ENCODE measurements around the gene PDLIM1.
A peak's percentile ranks its signal among the peaks of the same experiment; 100 is the strongest.

The PDLIM1 gene

DNA sequence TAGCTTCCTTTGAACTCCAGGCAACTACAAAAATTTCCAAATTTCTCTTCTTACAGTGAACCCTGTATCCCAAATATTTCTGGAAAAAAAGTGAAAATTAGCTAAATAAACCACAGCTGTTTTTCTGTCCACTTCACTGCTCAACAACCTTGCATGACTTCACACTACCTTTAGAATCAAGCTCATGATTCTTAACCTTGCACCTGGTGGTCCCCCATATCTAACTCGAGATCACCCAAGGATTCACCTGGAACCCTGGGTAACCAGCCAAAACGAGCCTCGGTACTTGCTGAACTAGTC lies 47.5 kb downstream of the PDLIM1 start:
- TF ChIP-seq ZFP3 (CRISPR knock-in tag; IDR thresholded peaks at IDR 0.05) (no peak), OSR1 (CRISPR knock-in tag; IDR thresholded peaks at IDR 0.05) (no peak), ZC3H10 (CRISPR knock-in tag; IDR thresholded peaks at IDR 0.05) (no peak), SNAI2 (CRISPR knock-in tag; IDR thresholded peaks at IDR 0.05) (no peak), TOX (CRISPR knock-in tag; IDR thresholded peaks at IDR 0.05; ENCODE audit: borderline replicate concordance) (no peak), ISL1 (CRISPR knock-in tag; IDR thresholded peaks at IDR 0.05) (no peak), TCF4 (CRISPR knock-in tag; IDR thresholded peaks at IDR 0.05; ENCODE audit: borderline replicate concordance) (no peak), ZNF565 (CRISPR knock-in tag; conservative IDR thresholded peaks at IDR 0.05; ENCODE audit: low read depth) (no peak), CSDC2 (CRISPR knock-in tag; IDR thresholded peaks at IDR 0.05) (no peak), ESRRG (CRISPR knock-in tag; IDR thresholded peaks at IDR 0.05) (no peak), ZNF70 (CRISPR knock-in tag; IDR thresholded peaks at IDR 0.05) (no peak), ARNTL (CRISPR knock-in tag; IDR thresholded peaks at IDR 0.05; ENCODE audit: borderline replicate concordance, low read depth) (no peak), RARB (CRISPR knock-in tag; IDR thresholded peaks at IDR 0.05) (no peak), PATZ1 (CRISPR knock-in tag; IDR thresholded peaks at IDR 0.05; ENCODE audit: borderline replicate concordance) (no peak), ZFP30 (CRISPR knock-in tag; IDR thresholded peaks at IDR 0.05) (no peak)
- TF ChIP-seq, protein P1, sequence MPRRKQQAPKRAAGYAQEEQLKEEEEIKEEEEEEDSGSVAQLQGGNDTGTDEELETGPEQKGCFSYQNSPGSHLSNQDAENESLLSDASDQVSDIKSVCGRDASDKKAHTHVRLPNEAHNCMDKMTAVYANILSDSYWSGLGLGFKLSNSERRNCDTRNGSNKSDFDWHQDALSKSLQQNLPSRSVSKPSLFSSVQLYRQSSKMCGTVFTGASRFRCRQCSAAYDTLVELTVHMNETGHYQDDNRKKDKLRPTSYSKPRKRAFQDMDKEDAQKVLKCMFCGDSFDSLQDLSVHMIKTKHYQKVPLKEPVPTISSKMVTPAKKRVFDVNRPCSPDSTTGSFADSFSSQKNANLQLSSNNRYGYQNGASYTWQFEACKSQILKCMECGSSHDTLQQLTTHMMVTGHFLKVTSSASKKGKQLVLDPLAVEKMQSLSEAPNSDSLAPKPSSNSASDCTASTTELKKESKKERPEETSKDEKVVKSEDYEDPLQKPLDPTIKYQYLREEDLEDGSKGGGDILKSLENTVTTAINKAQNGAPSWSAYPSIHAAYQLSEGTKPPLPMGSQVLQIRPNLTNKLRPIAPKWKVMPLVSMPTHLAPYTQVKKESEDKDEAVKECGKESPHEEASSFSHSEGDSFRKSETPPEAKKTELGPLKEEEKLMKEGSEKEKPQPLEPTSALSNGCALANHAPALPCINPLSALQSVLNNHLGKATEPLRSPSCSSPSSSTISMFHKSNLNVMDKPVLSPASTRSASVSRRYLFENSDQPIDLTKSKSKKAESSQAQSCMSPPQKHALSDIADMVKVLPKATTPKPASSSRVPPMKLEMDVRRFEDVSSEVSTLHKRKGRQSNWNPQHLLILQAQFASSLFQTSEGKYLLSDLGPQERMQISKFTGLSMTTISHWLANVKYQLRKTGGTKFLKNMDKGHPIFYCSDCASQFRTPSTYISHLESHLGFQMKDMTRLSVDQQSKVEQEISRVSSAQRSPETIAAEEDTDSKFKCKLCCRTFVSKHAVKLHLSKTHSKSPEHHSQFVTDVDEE (CRISPR knock-in tag; IDR thresholded peaks at IDR 0.05): no peak
- TF ChIP-seq, protein P2, sequence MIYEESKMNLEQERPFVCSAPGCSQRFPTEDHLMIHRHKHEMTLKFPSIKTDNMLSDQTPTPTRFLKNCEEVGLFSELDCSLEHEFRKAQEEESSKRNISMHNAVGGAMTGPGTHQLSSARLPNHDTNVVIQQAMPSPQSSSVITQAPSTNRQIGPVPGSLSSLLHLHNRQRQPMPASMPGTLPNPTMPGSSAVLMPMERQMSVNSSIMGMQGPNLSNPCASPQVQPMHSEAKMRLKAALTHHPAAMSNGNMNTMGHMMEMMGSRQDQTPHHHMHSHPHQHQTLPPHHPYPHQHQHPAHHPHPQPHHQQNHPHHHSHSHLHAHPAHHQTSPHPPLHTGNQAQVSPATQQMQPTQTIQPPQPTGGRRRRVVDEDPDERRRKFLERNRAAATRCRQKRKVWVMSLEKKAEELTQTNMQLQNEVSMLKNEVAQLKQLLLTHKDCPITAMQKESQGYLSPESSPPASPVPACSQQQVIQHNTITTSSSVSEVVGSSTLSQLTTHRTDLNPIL (CRISPR knock-in tag; IDR thresholded peaks at IDR 0.05; ENCODE audit: low read depth): no peak
- TF ChIP-seq, protein P3, sequence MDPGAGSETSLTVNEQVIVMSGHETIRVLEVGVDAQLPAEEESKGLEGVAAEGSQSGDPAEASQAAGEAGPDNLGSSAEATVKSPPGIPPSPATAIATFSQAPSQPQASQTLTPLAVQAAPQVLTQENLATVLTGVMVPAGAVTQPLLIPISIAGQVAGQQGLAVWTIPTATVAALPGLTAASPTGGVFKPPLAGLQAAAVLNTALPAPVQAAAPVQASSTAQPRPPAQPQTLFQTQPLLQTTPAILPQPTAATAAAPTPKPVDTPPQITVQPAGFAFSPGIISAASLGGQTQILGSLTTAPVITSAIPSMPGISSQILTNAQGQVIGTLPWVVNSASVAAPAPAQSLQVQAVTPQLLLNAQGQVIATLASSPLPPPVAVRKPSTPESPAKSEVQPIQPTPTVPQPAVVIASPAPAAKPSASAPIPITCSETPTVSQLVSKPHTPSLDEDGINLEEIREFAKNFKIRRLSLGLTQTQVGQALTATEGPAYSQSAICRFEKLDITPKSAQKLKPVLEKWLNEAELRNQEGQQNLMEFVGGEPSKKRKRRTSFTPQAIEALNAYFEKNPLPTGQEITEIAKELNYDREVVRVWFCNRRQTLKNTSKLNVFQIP (CRISPR knock-in tag; IDR thresholded peaks at IDR 0.05; ENCODE audit: borderline replicate concordance, low read depth): no peak

GRCh38 chr10:95242581-95243317 lies 48.1 kb downstream of the PDLIM1 start:
- peak; percentile 68 for ATAC-seq
- TF ChIP-seq TCF4 (CRISPR knock-in tag; IDR thresholded peaks at IDR 0.05; ENCODE audit: borderline replicate concordance) (no peak), RARB (CRISPR knock-in tag; IDR thresholded peaks at IDR 0.05) (no peak), BACH2 (CRISPR knock-in tag; IDR thresholded peaks at IDR 0.05; ENCODE audit: borderline replicate concordance) (no peak), ZFP30 (CRISPR knock-in tag; IDR thresholded peaks at IDR 0.05) (no peak), TOX (CRISPR knock-in tag; IDR thresholded peaks at IDR 0.05; ENCODE audit: borderline replicate concordance) (no peak), SNAI2 (CRISPR knock-in tag; IDR thresholded peaks at IDR 0.05) (no peak), CSDC2 (CRISPR knock-in tag; IDR thresholded peaks at IDR 0.05) (no peak), CSRNP3 (CRISPR knock-in tag; IDR thresholded peaks at IDR 0.05) (no peak), ARNTL (CRISPR knock-in tag; IDR thresholded peaks at IDR 0.05; ENCODE audit: borderline replicate concordance, low read depth) (no peak), GLIS3 (CRISPR knock-in tag; IDR thresholded peaks at IDR 0.05) (no peak), ZC3H10 (CRISPR knock-in tag; IDR thresholded peaks at IDR 0.05) (no peak), OSR1 (CRISPR knock-in tag; IDR thresholded peaks at IDR 0.05) (no peak), ZNF565 (CRISPR knock-in tag; conservative IDR thresholded peaks at IDR 0.05; ENCODE audit: low read depth) (no peak)
- TF ChIP-seq, protein P2 (CRISPR knock-in tag; IDR thresholded peaks at IDR 0.05; ENCODE audit: low read depth): no peak

More for the DNA sequence above, 47.5 kb downstream of the PDLIM1 start:
- no peak for ATAC-seq
